GM12874 (cell line): ENCODE measurements around the gene ELL.

Experiments used
- TF ChIP-seq, protein P1 (sequence below): IDR thresholded peaks from 2 replicates; pipeline ENCODE4 v1.5.1; 2011; ENCODE audit warnings: low read depth, mild to moderate bottlenecking, control low read depth, low read length, moderate library complexity; ENCODE audit not compliant: insufficient read depth

The ELL gene

DNA sequence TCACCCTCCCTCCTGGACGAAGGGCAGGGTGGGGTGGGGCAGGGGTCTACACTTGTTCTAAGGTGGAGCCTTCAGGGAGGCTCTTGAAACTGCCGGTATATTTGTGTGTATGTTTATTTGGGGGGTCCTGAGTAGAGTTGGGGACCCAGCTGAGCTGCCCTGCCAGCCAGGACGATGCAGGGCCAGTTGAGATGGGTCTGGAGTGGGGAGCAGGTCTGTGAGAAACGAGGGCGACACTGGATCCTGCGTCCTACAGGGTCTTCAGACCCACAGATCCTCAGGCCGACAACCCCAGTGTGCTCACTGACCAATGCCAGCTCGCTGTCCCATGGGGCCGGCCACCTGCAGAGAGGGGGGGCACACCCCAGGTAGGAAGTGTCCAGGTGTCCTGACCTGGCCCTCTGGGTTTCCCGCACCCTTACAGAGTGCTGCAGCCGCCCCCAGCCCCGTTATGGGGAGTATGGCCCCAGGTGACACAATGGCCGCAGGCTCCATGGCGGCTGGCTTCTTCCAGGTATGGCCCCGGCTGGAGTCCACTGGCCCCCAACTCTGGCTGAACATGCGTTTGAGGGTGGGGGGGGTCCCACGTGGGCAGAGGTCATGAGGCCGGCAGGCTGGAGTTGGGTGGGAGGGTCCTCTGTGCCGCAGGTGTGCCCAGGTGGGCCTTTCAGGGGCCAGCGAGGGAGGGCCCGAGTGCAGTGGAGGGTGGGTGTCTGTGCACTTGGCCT lies 91.3 kb downstream of the ELL start:
- TF ChIP-seq, protein P1, sequence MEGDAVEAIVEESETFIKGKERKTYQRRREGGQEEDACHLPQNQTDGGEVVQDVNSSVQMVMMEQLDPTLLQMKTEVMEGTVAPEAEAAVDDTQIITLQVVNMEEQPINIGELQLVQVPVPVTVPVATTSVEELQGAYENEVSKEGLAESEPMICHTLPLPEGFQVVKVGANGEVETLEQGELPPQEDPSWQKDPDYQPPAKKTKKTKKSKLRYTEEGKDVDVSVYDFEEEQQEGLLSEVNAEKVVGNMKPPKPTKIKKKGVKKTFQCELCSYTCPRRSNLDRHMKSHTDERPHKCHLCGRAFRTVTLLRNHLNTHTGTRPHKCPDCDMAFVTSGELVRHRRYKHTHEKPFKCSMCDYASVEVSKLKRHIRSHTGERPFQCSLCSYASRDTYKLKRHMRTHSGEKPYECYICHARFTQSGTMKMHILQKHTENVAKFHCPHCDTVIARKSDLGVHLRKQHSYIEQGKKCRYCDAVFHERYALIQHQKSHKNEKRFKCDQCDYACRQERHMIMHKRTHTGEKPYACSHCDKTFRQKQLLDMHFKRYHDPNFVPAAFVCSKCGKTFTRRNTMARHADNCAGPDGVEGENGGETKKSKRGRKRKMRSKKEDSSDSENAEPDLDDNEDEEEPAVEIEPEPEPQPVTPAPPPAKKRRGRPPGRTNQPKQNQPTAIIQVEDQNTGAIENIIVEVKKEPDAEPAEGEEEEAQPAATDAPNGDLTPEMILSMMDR, result no peak

DNA sequence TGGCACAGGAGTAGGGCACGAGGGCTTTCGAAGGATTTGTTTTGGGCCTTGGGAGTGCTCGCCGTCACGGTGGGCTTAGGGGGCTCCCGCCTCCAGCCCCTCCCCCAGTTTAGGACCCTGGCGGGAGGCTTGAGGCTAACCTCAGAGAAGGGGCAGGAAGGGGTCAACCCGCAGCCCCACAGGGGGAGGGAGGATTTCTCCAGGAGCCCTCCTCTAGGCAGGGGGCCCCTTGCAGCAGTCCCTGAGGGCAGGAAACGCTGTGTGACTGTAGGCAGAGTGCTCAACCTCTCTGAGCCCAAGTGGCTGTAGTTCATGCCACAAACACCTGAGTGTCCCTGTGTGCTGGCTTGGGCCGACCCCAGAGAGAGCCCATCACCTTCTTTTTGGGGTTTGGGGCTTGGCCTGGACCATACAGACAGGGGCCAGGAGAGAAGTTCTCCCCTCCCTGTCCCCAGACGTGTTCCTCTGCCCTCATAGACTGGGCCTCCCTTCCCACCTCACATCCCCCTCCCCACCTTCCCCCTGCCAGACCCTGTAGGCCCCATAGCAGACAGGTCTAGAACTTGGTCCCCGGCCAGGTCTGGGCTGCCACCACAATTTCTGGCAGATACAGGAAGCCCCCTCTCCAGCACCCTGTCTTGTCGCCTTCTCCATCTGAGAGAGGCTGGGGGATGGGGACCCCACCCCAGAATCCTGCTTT lies 92.0 kb downstream of the ELL start:
- TF ChIP-seq, protein P1, result no peak

DNA sequence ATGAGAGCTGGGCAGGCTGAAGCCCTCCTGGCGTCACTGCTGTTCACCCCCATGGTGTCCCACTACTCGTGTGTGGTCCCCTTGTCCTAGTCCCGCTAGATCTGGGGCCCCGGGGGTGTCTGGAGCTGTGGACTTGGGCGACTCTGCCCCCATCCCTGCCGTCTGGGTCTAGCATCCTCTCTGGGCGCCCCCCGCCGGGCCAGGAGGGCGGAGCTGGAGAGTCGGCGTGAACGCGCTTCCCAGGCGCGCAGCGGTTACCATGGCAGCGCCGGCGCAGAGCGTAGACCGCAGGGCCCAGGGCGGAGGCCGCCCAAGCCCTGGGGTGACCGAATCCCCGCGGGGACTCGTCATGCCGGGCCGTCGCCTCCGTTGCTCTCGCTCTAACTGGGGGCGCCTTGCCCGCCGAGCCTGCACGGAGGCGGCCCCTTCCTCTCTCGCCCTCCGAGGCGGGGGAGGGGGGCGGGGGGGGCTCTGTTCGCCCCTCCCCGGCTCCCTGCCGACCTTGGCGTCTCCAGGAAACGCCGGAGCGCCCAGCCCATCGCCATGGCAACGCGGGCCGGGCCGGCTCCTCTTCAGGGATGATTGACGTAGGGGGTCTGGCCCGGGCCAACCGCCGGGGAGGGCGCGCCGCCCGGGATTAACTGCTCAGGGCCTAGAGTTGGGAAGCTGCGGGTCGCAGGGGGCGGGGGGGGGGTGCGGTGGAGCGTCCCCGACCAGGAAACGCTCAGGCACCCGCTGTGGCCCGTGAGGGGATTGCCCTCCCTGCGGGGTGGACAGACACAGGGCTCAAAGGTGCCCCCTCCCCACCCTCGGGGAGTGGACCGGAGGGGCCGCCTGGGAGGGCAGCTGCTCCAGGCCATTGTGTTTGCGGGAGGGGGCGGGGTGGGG lies 92.8 kb downstream of the ELL start:
- TF ChIP-seq, protein P1, result 0 out of 2 replicates have a peak, but pooled peaks have one; percentile 16

DNA sequence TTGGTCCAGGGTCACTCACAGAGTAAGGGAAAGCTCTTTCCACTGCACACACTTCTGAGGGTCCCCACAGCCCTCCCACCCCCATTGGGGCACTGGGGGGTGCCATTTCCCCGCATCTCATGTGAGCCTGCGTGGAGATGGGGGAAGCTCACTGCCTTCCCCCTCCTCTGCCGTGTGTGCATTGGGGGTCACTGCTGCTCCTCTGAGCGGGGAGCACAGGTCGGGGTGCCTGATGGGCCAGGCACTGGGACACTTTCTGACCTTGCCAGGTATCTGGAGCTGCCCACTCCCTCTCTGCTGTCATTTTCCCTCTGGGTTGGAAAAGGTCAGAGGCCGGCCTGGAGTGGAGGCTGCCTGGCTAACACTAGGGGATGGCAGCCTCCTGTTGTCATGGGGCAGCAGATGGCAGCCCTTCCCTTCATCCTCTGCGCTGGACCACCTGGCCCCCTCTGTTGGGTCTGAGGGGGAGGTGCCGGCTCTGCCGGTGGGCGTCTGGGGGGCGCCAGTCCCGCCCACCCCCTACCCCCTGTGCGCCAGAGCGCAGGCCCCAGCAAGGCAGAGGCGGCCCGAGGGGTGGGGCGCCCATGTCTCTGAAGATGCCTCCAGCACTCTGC lies 93.6 kb downstream of the ELL start:
- TF ChIP-seq, protein P1, result no peak

DNA sequence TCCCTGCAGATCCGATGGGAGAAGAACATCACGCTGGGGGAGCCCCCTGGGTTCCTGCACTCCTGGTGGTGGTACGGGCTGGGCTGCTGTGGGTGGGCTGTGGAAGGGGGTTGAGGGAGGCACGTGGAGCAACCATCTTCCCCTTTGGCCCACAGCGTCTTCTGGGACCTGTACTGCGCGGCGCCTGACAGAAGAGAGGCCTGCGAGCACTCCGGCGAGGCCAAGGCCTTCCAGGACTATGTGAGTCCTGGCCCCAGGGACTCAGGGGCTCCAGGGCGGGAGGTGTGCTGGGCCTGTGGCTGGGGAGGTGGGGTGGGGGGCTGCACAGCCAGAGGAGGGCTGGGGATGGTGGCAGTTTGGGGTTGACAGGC lies 94.1 kb downstream of the ELL start:
- TF ChIP-seq, protein P1, result no peak

DNA sequence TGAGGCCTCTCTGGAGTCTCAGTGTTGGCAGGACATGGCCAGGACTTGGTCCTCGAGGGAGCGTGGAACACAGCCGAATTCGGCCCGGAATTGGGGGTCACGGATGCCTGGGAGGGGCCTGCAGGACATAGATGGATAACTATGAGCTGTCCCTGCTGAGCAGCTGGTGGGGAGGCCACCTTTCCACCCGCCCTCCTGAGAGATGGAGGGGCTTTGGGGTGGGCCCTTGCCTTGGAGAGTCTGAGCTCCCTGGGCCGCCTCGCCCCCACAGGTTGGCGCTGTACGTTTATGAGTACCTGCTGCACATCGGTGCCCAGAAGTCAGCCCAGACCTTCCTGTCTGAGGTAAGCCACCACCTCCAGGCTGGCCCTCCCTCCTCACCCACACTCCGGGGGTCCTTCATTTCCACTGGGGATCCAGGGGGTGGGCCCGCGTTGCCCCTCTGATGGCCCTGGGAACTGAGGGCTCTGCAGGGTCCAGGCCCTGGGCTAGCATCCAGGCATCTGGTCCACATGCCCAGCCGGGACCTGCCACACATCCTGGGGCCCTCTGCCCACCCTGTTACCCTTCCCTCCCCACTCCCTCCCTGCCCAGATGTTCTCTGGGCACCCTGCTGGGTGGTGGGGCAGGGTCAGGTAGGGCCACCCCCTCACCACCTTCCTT lies 94.7 kb downstream of the ELL start:
- TF ChIP-seq, protein P1, result no peak
